ENCODE results near the gene ERP29.
"Not testable (repeated sequence)": the region's sequence is repeated elsewhere in the genome, so short reads cannot be mapped to it uniquely, and the experiment has no call there.

ERP29 gene

GRCh38 chr12:112001576-112001975 is 11.7 kb upstream of the ERP29 start:
- DNase-seq (ENCODE audit: low read depth, low spot score): no peak

- DNase-seq (ENCODE audit: low read depth, low spot score): no peak
Measured at GRCh38 chr12:112004041-112004440, 9.2 kb upstream of the ERP29 start.

GRCh38 chr12:112005419-112006395 is 7.5 kb upstream of the ERP29 start:
- peak; percentile 80 for DNase-seq (ENCODE audit: low read depth, low spot score)

GRCh38 chr12:112007945-112008344 is 5.3 kb upstream of the ERP29 start:
- DNase-seq (ENCODE audit: low read depth, low spot score): no peak

- DNase-seq (ENCODE audit: low read depth, low spot score): no peak
Measured at GRCh38 chr12:112008918-112009317, 4.3 kb upstream of the ERP29 start.

- DNase-seq (ENCODE audit: low read depth, low spot score): not testable (repeated sequence)
Measured at GRCh38 chr12:112009596-112009995, 3.6 kb upstream of the ERP29 start.

- DNase-seq (ENCODE audit: low read depth, low spot score): no peak
Measured at GRCh38 chr12:112010415-112011344, 2.5 kb upstream of the ERP29 start.

GRCh38 chr12:112011685-112012084 is 1.5 kb upstream of the ERP29 start:
- DNase-seq (ENCODE audit: low read depth, low spot score): no peak

- DNase-seq (ENCODE audit: low read depth, low spot score): peak; percentile 82
Measured at GRCh38 chr12:112013601-112014402, 576 bp downstream of the ERP29 start.

GRCh38 chr12:112015938-112016337 is 2.7 kb downstream of the ERP29 start:
- DNase-seq (ENCODE audit: low read depth, low spot score): no peak

GRCh38 chr12:112017041-112017440 is 3.8 kb downstream of the ERP29 start:
- no peak for DNase-seq (ENCODE audit: low read depth, low spot score)

GRCh38 chr12:112018571-112019237 is 5.5 kb downstream of the ERP29 start:
- DNase-seq (ENCODE audit: low read depth, low spot score): no peak

- no peak for DNase-seq (ENCODE audit: low read depth, low spot score)
Measured at GRCh38 chr12:112020947-112021457, 7.8 kb downstream of the ERP29 start.

GRCh38 chr12:112022241-112023016 is 9.2 kb downstream of the ERP29 start:
- no peak for DNase-seq (ENCODE audit: low read depth, low spot score)

GRCh38 chr12:112023759-112024396 is 10.7 kb downstream of the ERP29 start:
- DNase-seq (ENCODE audit: low read depth, low spot score): no peak

- DNase-seq (ENCODE audit: low read depth, low spot score): peak; percentile 63
Measured at GRCh38 chr12:112025808-112026375, 12.7 kb downstream of the ERP29 start.

- DNase-seq (ENCODE audit: low read depth, low spot score): no peak
Measured at GRCh38 chr12:112029301-112029700, 16.1 kb downstream of the ERP29 start.

- no peak for DNase-seq (ENCODE audit: low read depth, low spot score)
Measured at GRCh38 chr12:112031472-112031871, 18.2 kb downstream of the ERP29 start.

- DNase-seq (ENCODE audit: low read depth, low spot score): no peak
Measured at GRCh38 chr12:112032292-112032691, 19.1 kb downstream of the ERP29 start.

All from ELF-1 (cell line).